Activated B cell treated with CpG ODN at 0.5 μM for 24 hours (primary cell): ENCODE results near the gene GBGT1. TPM values are rescaled to one million over a fixed set of nuclear protein-coding genes. Genes with fewer than 3 reads are reported as not detected.

Experiments
- ATAC-seq: fragments of 200-7000 bp; cut with Tn5 transposase; one replicate; pipeline ENCODE4 v1.10.0; 2021; ENCODE audit warnings: low read depth, mild to moderate bottlenecking, moderate library complexity
- CTCF ChIA-PET: fragments of 350-600 bp; sonication (Branson Sonifier 250); formaldehyde crosslinking; loops from one replicate; lab custom pipeline; 2021; ENCODE audit warnings: antibody characterized with exemption; lab: Charles Lee
- POLR2A ChIA-PET: fragments of 350-600 bp; sonication (Branson Sonifier 250); formaldehyde crosslinking; loops from one replicate; lab custom pipeline; 2021; ENCODE audit warnings: antibody characterized with exemption; lab: Charles Lee
- DNase-seq: peaks from one replicate; pipeline ENCODE4 v3.0.0; 2022
- H3K27ac Mint-ChIP-seq: one replicate; pipeline ENCODE4 v1.8.0; 2020; ENCODE audit warnings: mixed read lengths
- H3K27me3 Mint-ChIP-seq: one replicate; pipeline ENCODE4 v1.8.0; 2021; ENCODE audit warnings: mixed read lengths
- H3K36me3 Mint-ChIP-seq: one replicate; pipeline ENCODE4 v1.8.0; 2021; ENCODE audit warnings: low read depth, mixed read lengths
- H3K4me1 Mint-ChIP-seq: one replicate; pipeline ENCODE4 v1.8.0; 2021; ENCODE audit warnings: mixed read lengths
- H3K4me3 Mint-ChIP-seq: one replicate; pipeline ENCODE4 v1.8.0; 2020; ENCODE audit warnings: mild to moderate bottlenecking, mixed read lengths
- H3K9me3 Mint-ChIP-seq: one replicate; pipeline ENCODE4 v1.8.0; 2020; ENCODE audit warnings: mixed read lengths
- intact Hi-C: fragments of 100-400 bp; cut with micrococcal nuclease; formaldehyde crosslinking; loops from one replicate; pipeline ENCODE4 v1.15.1; 2024
- total RNA-seq: library from RNA; stranded (reverse); gene quantifications from 2 replicates; pipeline ENCODE4 v1.2.3, GENCODE V29; 2022
- TF ChIP-seq, protein P1 (sequence below): fragments of 200-600 bp; IDR thresholded peaks from one replicate; pipeline ENCODE4 v1.8.0; 2022; ENCODE audit warnings: antibody characterized with exemption, mild to moderate bottlenecking

The GBGT1 gene
- total RNA-seq, 1 donor from 2014 or later: 49.5 TPM

DNA sequence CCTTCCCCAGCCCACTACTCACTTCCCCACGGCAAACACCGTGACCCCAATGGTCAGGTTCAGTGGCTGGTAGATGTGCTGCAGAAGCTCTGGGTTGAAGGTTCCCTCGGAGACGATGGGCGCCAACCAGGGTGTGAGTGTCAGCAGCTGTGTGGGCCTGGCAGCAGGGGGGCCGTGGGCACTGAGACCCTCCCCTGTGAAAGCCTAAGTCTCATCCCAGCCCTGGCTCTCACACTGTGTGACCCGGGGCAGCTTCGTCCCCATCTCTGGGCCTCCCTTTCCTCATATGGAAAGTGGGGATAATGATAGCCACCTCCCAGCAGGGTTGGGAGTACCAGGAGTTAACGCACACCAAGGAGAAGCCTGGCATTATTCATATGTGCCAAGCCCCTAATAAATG lies 8.6 kb downstream of the GBGT1 start:
- Mint-ChIP-seq H3K27ac (no peak overlapping the region), H3K9me3 (no peaks in the 10 kb centered on the region), H3K36me3 (peaks cover 26% of the 10 kb centered on the region), H3K4me3 (no peak overlapping the region), H3K27me3 (no peaks in the 10 kb centered on the region), H3K4me1 (no peaks in the 10 kb centered on the region)
- intact Hi-C loops: no loop called here
- TF ChIP-seq, protein P1, sequence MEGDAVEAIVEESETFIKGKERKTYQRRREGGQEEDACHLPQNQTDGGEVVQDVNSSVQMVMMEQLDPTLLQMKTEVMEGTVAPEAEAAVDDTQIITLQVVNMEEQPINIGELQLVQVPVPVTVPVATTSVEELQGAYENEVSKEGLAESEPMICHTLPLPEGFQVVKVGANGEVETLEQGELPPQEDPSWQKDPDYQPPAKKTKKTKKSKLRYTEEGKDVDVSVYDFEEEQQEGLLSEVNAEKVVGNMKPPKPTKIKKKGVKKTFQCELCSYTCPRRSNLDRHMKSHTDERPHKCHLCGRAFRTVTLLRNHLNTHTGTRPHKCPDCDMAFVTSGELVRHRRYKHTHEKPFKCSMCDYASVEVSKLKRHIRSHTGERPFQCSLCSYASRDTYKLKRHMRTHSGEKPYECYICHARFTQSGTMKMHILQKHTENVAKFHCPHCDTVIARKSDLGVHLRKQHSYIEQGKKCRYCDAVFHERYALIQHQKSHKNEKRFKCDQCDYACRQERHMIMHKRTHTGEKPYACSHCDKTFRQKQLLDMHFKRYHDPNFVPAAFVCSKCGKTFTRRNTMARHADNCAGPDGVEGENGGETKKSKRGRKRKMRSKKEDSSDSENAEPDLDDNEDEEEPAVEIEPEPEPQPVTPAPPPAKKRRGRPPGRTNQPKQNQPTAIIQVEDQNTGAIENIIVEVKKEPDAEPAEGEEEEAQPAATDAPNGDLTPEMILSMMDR: no peak
- ATAC-seq: no peak
- no peak for DNase-seq
- ChIA-PET CTCF (interaction anchor here (0.6 to 1.4 kb wide), 5 partner anchors 7 to 201 kb away, joined by 3 to 5 read pairs (median 3); no protein-coding TSS in a partner anchor), POLR2A (interaction anchor here (1.1 kb wide), 1 partner anchor 40 kb away, joined by 4 read pairs; no protein-coding TSS in a partner anchor)

- no peaks in the 10 kb centered on the region for H3K27me3 Mint-ChIP-seq
- DNase-seq: no peak
- ATAC-seq: no peak
- TF ChIP-seq, protein P1: no peak
- H3K4me1 Mint-ChIP-seq: peaks cover 5% of the 10 kb centered on the region
- ChIA-PET POLR2A (no interaction called here), CTCF (interaction anchor here (0.6 to 1.4 kb wide), 2 partner anchors 10 to 202 kb away, joined by 5 read pairs; no protein-coding TSS in a partner anchor)
- no peak overlapping the region for H3K4me3 Mint-ChIP-seq
- H3K9me3 Mint-ChIP-seq: no peaks in the 10 kb centered on the region
- intact Hi-C loops: no loop called here
- H3K27ac Mint-ChIP-seq: no peak overlapping the region
- peaks cover 22% of the 10 kb centered on the region for H3K36me3 Mint-ChIP-seq
These were observed 9.4 kb downstream of the GBGT1 start for GRCh38 chr9:133154097-133154989.

- ATAC-seq (no peak), DNase-seq (no peak)
- Mint-ChIP-seq H3K27me3 (no peaks in the 10 kb centered on the region), H3K4me3 (no peak overlapping the region), H3K9me3 (no peaks in the 10 kb centered on the region), H3K4me1 (peaks cover 5% of the 10 kb centered on the region), H3K27ac (no peak overlapping the region), H3K36me3 (peaks cover 17% of the 10 kb centered on the region)
- CTCF ChIA-PET: interaction anchor here (1.4 kb wide), 1 partner anchor 9 kb away, joined by 5 read pairs; no protein-coding TSS in a partner anchor
- intact Hi-C loops: no loop called here
- TF ChIP-seq, protein P1: no peak
- POLR2A ChIA-PET: no interaction called here
These were observed 10.3 kb downstream of the GBGT1 start for GRCh38 chr9:133153227-133154096.

- TF ChIP-seq, protein P1: no peak
- Mint-ChIP-seq H3K27ac (no peak overlapping the region), H3K4me3 (no peak overlapping the region), H3K27me3 (no peaks in the 10 kb centered on the region), H3K4me1 (peaks cover 21% of the 10 kb centered on the region), H3K36me3 (peaks cover 10% of the 10 kb centered on the region), H3K9me3 (no peaks in the 10 kb centered on the region)
- ChIA-PET CTCF (interaction anchor here (1.5 kb wide), 1 partner anchor 29 kb away, joined by 3 read pairs; no protein-coding TSS in a partner anchor), POLR2A (interaction anchor here (1.0 kb wide), 1 partner anchor 121 kb away, joined by 4 read pairs; the partner anchor contains the start of gene GTF3C5)
- DNase-seq: no peak
- intact Hi-C loops: no loop called here
- no peak for ATAC-seq
These were observed 11.9 kb downstream of the GBGT1 start for GRCh38 chr9:133151601-133152525.
